GM10248 (cell line): ENCODE results near the gene HOXB4.

Experiments
- CTCF ChIA-PET: fragments of 300-600 bp; sonication (Branson Sonifier 250); formaldehyde crosslinking; extraction: SDS; loops from one replicate; lab custom pipeline; 2021; ENCODE audit warnings: antibody characterized with exemption; lab: Yijun Ruan, JAX
- POLR2A ChIA-PET: fragments of 350-650 bp; sonication (Branson Sonifier 250); formaldehyde crosslinking; extraction: SDS; loops from one replicate; lab custom pipeline; 2020; ENCODE audit warnings: antibody characterized with exemption; lab: Yijun Ruan, JAX
- DNase-seq: peaks from one replicate; pipeline ENCODE4 v3.0.0; 2012; ENCODE audit errors: extremely low spot score
- TF ChIP-seq, protein P1 (sequence below): IDR thresholded peaks from 2 replicates; pipeline ENCODE4 v1.5.1; 2012; ENCODE audit warnings: mild to moderate bottlenecking, low read depth; ENCODE audit errors: extremely low read depth, missing control alignments, control extremely low read depth

HOXB4 gene

GRCh38 chr17:48528153-48528935, 49.8 kb downstream of the HOXB4 start:
- no peak for DNase-seq
- CTCF ChIA-PET, result interaction anchor here (0.8 to 1.0 kb wide), 3 partner anchors 29 to 605 kb away, joined by 3 to 4 read pairs (median 3); no protein-coding TSS in a partner anchor
- POLR2A ChIA-PET, result no interaction called here
- TF ChIP-seq, protein P1, sequence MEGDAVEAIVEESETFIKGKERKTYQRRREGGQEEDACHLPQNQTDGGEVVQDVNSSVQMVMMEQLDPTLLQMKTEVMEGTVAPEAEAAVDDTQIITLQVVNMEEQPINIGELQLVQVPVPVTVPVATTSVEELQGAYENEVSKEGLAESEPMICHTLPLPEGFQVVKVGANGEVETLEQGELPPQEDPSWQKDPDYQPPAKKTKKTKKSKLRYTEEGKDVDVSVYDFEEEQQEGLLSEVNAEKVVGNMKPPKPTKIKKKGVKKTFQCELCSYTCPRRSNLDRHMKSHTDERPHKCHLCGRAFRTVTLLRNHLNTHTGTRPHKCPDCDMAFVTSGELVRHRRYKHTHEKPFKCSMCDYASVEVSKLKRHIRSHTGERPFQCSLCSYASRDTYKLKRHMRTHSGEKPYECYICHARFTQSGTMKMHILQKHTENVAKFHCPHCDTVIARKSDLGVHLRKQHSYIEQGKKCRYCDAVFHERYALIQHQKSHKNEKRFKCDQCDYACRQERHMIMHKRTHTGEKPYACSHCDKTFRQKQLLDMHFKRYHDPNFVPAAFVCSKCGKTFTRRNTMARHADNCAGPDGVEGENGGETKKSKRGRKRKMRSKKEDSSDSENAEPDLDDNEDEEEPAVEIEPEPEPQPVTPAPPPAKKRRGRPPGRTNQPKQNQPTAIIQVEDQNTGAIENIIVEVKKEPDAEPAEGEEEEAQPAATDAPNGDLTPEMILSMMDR, result no peak

DNA sequence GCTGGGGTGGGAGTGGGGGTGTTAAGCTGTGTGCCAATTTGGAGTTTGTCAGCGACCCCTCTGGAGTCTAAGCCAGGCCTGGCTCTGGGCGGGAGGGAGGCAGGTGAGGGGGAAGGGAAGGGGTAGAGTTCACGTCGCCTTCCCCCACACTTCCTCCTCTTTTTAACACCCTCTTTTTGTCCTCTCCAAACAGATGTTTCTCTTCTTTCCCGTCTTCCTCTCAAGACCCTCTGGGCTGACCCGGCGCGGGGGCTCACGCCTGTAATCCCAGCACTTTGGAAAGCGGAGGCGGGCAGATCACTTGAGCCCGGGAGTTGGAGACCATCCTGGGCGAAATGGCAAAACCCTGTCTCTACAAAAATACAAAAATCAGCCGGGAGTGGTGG, 50.6 kb downstream of the HOXB4 start:
- TF ChIP-seq, protein P1, result no peak
- CTCF ChIA-PET, result no interaction called here
- POLR2A ChIA-PET, result no interaction called here
- no peak for DNase-seq

DNA sequence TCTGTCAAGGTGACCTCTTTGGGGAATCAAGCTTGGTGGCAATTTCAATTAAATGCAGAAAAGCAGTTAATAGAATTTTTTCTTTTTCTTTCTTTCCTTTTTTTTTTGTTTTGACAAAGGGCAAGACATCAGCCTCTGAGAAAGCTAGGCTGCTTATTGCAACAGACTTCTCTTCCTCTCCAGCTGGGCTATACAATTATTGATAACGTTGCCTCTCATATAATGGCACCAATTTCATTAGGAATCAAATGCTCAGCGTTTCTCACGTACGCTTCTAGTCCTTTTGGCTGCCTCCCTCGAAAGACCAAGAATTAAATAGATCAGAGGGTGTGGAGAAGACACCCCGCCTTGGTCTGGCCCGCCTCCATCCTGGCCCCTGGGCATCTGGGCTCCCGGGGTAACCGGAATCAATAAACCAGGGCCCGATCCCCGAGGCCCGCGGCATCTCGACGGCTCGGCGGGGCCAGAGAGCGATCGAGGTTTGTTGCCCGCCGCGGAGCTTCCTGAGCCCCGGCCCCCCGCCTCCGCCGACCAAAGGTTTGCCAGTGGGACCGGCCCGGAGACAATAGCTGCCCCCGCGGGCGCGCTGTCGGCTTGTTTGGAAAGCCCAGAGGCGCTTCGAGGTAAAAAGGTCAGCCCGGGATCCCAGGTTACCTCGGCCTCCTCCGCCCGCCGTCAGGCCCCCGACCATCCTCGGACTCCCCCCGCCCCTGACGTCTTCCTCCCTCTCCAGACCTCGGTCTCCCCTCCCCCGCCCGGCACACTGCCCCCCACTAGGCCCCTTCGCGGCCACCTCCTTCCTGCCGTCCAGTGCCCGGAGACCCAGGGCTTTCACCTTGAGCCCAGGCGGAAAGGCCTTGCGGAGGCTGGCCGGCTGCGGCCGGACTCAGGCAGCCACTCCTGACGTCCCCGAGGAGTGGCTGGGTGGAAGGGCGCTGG, 51.3 kb downstream of the HOXB4 start:
- TF ChIP-seq, protein P1, result no peak
- CTCF ChIA-PET, result no interaction called here
- no peak for DNase-seq
- POLR2A ChIA-PET, result no interaction called here
